Dedifferentiated amniotic fluid mesenchymal stem cell (primary cell): ENCODE measurements around the gene AMIGO3.
"Not testable (repeated sequence)": the region's sequence is repeated elsewhere in the genome, so short reads cannot be mapped to it uniquely, and the experiment has no call there.

Experiments
- DNase-seq: peaks from one replicate; pipeline ENCODE4 v3.0.0-alpha.2; 2016; ENCODE audit errors: extremely low spot score

The AMIGO3 gene

DNA sequence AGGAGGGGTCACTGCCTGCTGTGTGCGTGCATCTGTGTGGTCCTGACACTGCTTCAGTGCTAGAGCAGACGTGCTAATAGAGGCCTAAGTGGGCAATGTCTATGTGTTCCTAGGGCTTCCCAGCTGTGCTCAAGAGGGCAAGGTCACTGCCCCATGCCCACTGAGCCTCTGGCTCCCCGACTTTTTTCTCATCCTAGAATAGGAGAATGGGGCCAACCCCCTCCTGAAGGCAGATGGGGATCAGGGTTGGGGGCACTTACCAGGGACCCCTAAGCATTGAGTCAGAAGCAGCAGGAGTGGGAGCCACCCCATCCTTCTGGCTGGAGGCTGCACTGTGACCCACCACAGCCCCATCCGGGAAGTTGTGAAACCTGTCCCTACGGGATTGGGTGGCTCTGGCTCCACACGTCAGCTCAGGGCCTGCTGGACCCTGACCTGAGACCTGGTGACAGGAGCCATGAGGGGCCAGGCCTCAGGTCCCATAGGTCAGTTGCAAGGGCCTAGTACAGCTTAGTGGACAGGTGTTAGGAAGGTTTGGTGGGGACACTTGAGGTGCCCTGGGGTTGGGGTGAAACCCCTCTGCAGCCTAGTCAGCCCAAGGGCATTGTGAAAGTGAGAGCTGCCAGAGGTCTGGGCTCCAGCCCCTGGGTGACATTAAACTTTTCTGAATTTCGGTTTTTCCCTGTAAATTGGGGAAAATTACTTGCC lies 31.0 kb downstream of the AMIGO3 start:
- DNase-seq = not testable (repeated sequence)

DNA sequence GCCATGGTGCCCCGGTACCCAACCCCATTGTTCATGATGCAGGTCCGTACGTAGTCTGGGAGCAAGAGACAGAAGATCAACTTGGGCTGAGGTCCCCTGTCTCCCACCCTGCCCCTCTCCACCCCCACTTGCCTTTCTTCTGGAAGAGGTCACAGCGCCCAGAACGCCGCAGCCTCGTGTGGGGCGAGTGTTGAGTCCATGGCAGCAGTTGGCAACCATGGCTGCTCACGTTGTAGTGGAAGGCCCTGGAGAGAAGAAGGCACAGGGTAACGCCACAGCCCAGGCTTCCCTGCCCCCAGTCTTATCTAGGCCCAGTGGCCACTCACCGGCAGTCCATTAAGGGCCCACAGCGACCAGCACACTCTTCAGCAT lies 32.1 kb downstream of the AMIGO3 start:
- DNase-seq = not testable (repeated sequence)

DNA sequence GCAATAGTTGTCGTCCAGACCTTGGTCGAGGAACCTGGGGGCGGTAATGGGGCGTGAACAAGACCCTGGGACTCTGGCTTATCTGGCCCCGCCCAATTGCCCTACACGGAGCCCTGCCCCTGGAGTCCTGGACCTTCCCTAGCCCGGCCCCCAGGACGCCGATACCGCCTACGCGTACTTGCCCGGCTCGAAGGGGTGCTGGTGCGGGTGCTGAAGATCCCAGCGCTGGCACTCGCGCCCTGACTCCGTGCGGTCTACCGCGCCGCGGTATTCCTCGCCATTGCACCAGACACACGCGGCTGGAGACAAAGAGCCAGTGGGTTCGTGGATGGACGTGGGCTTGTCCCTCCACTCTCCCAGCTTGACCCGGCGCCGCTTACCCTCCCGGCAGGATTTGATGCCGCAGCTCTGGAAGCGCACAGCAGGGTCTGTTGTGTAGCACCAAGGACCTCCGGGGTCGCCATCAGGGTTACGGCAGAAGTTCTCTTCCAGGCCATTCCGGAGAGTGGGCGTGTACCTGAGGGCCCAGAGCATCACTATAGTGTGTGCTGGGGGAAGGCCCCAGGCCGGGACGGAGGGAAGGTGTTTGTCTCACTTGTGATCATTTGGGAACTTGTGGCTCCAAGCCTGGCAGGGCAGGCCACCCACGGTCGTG lies 32.6 kb downstream of the AMIGO3 start:
- not testable (repeated sequence) for DNase-seq

- DNase-seq = not testable (repeated sequence)
Observed at GRCh38 chr3:49686346-49686745, 33.1 kb downstream of the AMIGO3 start.

GRCh38 chr3:49685846-49686245 lies 33.6 kb downstream of the AMIGO3 start:
- not testable (repeated sequence) for DNase-seq

GRCh38 chr3:49685103-49685502 lies 34.4 kb downstream of the AMIGO3 start:
- DNase-seq = not testable (repeated sequence)

DNA sequence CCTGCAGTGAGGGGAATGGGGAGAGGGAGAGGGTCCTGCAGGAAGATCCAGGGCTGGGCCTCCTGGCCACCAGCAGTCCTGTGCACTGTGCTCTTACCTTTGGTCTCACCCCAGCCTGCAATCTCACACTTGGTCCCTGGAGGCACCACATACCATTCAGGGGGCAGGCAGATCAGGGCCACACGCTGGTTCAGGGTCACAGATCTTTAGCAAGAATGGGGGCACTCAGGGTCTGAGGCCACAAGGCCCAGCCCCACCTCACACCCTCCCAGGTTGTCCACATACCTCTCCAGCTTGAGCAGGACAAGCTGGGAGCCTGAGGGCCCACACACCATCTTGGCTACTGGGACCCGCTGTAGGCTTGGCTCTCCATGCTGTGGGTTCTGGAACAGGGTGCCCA lies 35.0 kb downstream of the AMIGO3 start:
- not testable (repeated sequence) for DNase-seq

DNA sequence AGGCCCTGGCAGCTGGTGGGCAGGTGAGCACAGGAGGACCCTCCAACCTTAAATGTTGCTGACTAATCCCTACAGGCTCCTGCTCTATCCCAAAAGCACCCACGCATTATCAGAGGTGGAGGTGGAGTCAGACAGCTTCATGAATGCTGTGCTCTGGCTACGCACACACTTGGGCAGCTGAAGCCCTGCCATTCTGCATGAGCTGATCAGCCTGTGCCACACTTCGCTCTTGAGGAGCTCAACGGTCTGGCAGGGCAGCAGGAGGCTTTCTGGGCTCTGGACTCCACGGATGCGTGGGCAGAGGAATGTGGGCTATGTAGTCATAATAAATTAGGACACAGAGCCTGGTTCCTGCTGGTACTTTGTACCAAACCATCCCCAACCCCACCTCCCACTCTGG lies 36.3 kb downstream of the AMIGO3 start:
- no peak for DNase-seq

DNA sequence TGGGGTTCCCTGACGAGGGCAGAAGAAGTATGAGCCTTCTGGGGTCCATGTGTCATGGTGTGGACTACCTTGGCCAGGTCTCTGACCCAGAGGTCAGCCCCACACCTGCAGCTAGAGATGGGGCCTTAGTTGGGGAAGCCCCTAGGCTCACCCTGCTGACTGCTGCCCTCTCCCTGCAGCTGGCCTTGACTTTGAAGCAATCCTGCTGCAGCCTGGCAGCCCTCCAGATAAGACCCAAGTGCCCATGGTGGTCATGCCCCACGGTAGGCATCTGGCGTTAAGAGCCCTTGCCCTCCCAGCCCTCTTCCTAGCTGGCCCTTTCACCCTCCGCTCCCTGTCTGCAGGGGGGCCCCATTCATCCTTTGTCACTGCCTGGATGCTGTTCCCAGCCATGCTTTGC lies 37.9 kb downstream of the AMIGO3 start:
- DNase-seq = no peak

DNA sequence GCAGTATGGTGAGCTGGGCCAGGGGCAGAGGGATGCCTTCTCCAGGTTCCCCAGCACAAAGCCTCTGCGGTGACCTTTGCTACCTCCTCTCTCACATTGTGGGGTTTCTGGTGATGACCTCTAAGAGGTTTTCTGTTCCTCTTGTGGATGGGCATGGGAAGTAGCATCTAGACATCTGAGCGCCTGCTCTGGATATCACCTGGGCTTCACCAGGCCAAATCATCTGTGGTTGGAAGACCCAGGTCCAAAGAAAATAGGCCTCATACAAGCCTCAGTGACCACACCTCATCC lies 38.3 kb downstream of the AMIGO3 start:
- DNase-seq = no peak

DNA sequence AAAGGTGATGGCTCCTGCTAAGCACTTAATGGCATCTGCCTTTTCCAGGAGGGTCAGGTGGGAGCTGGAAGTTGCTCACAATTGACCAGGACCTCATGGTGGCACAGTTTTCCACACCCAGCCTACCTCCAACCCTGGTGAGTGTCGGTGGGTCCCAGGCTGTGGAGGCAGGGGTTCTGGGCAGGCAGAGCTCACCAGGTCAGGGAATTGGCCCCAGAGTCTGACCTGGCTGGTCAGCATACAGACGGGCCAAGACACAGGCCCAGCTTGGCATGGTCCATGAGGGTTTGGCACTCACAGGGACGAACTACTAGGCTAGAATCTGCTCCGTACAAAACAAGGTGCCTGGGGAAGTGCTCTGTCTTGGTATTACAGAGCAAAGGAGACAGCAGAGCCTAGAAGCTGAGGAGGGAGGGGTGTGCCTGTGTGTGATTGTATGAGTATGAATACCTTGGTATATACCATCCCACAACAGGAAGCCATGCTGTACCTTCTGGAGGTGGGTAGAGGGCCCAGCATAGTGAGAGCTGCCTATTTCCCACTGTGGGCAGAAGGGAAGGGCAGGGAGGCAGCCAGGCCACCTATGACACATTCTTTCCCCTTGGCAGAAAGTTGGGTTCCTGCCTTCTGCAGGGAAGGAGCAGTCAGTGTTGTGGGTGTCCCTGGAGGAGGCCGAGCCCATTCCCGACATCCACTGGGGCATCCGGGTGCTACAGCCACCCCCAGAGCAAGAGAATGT lies 38.8 kb downstream of the AMIGO3 start:
- DNase-seq = no peak

DNA sequence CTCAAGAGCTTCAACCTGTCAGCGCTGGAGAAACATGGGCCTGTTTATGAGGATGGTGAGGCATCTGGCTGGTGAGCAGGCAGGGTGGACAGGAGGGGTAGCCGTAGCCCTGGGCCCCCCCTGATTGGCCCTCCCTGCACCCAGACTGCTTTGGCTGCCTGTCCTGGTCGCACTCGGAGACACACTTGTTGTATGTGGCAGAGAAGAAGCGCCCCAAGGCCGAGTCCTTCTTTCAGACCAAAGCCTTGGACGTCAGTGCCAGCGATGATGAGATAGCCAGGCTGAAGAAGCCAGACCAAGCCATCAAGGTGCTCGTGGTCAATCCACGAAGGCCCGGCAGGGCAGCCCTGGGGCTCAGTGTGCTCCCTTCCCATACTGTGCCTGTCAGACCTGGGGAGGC lies 43.6 kb downstream of the AMIGO3 start:
- no peak for DNase-seq

DNA sequence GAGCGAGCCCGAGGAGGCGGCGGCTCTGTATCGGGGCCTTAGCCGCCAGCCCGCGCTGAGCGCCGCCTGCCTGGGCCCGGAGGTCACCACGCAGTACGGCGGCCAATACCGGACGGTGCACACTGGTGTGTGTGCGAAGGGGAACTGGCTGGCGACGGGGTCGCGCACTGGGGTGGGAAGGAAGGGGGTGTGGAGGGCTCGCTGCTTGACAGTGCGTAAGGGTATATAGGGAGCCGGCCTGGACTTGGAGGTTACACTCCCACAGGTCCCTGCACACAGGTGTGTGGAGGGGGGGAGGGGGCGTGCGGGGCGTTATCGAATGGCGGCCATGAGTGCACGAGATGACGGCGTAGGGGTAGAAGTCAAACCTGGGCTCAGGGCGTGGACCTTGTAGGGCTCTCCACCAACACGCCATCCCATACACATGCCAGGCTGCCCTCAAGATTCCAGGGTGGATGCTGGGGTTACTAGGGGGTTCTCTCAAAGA lies 44.9 kb downstream of the AMIGO3 start:
- DNase-seq = no peak

DNA sequence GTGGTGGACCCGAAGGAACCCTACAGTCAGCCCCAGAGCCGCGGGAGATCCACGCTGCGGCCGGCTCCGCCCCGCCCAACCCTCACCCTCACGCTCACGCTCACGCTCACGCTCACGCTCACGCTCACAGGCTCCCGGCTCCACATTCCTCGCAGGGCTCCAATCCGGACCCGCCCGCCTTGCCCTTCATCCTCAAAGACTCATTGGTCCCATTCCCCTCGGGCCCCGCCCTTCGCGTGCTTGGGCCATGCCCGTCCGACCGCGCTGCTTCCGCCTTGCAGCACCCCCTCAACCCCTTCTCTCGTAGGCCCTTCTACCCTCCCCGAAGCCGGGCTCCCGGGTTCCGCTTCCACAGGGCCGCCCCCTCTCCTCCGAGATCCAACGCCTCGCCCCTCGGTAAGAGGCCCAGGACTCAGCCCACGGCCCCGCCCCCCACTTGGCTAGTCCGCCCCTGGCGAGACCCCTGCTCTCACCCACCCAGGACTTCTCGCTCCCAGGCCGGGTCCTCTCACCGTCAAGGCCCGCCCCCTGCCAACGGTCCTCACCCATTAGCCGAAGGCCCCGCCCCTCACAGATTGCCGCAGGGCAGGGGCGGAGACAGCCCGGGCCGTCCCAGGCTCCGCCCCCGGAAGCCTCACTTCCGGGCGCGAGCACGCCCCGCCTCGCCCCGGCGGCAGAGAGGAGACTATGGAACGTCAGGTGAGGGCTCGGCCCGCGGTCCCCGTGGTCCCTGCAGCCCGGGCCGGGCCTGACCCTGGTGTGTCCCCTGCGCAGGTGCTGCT lies 45.6 kb downstream of the AMIGO3 start, which contains the start of gene APEH:
TSS of gene APEH (plus strand) at position 637 of the 782 bp plus-strand sequence. CDS start at position 688, 51 bp downstream.
- peak; percentile 97 for DNase-seq

GRCh38 chr3:49673121-49673714 lies 46.3 kb downstream of the AMIGO3 start:
- DNase-seq = no peak

DNA sequence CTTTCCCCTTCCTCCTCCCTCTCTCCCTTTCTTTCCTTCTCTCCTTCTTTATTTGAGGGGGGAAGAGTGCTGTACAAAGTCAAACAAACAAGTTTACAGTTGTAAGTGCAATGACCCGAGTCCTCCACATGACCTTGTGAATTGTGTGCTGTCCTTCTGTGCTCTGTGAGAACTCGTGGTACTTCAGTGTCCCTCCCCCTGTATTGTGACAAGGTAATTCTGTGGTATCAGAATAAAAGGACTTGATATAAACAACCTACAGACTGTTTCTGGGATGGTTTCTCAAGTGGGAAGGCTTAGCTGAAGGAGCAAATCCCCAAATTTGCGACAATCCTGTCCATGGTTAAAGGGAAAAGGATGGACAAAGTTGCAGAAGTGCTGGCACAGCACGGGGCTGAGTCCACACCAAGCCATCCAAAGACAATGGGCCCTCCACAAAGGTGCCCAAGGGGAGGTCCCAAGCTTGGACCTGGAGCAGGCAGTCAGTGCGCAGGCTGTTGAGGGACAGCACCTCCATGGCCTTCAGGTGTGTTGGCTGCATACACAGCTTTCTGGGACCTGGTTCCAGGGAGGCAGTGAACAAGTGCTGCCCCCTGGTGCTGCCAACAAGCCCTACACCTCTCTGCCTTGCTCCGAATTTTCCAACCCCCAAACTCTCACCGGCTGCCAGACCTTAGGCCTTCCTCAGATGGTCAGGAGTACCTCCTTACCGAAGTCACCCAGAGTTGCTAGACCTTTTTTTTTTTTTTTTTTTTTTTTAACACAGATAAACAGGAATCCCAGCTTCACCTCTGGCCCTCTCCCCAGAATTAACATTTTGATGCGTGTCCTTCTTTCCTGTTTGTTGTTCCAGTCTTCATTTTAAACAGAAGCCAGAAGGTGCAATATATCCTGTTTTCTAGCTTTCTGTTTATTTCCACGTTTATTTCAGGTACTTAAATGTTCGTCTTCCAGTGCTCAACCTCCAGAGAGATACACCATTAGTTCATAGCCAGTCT lies 47.9 kb downstream of the AMIGO3 start:
- DNase-seq = peak; percentile 45

DNA sequence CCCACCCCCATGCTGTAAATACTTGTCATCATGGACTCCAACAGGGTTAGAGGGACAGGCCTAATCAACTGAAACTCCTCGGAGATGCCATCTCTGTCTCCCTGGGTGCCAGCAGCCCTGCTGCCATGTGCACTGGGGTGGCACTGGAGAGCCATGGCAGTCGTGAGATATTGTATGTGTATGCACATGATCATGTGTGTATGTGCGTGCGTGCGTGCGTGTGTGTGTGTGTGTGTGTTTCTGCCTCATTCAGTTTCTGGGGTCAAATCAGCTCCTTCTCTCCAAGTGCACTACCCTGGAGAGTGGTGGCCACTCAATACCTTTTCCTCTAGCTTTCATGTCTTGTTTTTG lies 48.6 kb downstream of the AMIGO3 start:
- DNase-seq = no peak

DNA sequence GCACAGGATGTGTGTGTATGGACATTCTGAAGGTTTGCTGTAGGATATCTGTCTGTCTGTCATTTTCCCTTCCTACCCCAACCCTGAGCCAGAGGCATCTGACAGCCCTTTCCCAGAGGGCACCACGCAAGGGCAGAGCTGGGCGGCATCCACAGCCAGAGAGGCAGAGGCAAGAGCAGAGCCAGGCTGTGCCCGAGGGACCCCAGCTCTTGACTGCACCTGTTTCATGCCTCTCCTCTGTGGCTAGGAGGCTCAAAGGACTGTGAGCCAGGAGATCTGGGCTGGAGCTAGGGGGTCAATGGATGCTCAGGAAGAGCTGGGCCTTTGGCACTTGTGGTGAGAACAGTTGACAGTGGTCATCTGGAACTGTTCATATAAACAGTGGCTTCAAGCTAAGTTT lies 50.1 kb downstream of the AMIGO3 start:
- no peak for DNase-seq

DNA sequence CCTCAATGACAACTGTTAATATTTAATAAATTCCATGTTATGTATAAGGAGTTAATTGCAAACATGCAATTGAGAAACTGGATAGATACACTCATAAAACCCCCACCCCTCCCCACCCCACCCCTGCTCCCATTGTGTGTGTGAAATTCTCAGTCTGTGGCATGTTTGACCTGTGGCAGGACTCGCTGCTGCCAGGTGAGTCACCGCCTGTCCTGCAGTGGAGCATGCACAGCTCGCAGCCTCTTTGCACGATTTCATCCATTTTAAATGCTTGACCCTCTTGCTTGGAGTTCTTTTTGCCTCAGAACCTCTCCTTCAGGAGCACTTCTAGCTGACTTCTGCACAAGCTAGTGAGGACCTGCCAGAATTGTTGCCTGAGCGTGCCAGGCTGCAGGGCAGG lies 50.6 kb downstream of the AMIGO3 start:
- DNase-seq = no peak

- no peak for DNase-seq
Observed at GRCh38 chr3:49668414-49668797, 51.1 kb downstream of the AMIGO3 start.
